Measurements from ENCODE around the gene NR2C2.

- no peak for TF ChIP-seq CTCF (IDR thresholded peaks at IDR 0.05)
- TF ChIP-seq POLR2A (IDR thresholded peaks at IDR 0.05) = no peak
These were observed 43.9 kb downstream of the NR2C2 start for GRCh38 chr3:14991151-14991742.
